AG09309 (cell line): ENCODE measurements around the gene FBXO46.

ENCODE experiments used
- DNase-seq: peaks from one replicate; pipeline ENCODE4 v3.0.0-alpha.2; 2010; ENCODE audit warnings: low read depth
- H3K4me3 ChIP-seq: 2 replicates; pipeline ENCODE4 v1.5.1; 2011; ENCODE audit warnings: mild to moderate bottlenecking, low read depth, low read length, moderate library complexity; ENCODE audit not compliant: control insufficient read depth
- CTCF ChIP-seq: IDR thresholded peaks from 2 replicates; pipeline ENCODE4 v1.5.1; 2011; ENCODE audit warnings: mild to moderate bottlenecking, low read depth, low read length, inconsistent platforms; ENCODE audit not compliant: insufficient read depth, control insufficient read depth; ENCODE audit errors: missing control alignments

The FBXO46 gene

DNA sequence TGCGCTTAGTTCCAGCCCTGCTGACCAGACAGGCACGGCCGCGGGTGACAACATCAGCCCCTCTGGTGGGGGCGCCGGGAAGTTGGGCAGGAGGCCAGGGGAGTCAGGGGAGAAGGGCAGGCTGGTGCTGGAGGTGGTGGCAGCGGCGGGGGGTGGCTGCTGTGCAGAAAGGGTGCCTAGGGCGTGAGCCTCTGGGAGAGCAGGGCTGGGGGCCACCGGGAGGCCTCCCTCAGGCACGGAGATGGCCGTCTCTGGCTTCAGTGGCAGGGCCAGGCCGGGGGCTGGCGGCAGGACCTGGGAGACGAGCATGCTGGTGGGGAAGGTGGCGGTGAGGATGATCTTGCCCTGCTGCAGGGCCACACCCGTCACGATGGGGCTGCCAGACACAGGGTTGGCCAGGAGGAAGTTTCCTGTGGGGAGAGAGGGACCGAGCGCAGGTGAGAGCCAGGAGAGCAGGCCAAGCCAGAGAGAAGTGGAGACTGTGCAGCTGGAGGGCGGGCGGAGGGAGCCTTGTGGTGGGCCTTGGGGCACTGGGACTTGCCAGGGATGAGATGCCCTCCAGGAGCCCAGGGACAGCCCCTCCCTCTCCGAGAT lies 35.1 kb upstream of the FBXO46 start:
- no peak overlapping the region for H3K4me3 ChIP-seq
- DNase-seq: no peak
- TF ChIP-seq CTCF: no peak

DNA sequence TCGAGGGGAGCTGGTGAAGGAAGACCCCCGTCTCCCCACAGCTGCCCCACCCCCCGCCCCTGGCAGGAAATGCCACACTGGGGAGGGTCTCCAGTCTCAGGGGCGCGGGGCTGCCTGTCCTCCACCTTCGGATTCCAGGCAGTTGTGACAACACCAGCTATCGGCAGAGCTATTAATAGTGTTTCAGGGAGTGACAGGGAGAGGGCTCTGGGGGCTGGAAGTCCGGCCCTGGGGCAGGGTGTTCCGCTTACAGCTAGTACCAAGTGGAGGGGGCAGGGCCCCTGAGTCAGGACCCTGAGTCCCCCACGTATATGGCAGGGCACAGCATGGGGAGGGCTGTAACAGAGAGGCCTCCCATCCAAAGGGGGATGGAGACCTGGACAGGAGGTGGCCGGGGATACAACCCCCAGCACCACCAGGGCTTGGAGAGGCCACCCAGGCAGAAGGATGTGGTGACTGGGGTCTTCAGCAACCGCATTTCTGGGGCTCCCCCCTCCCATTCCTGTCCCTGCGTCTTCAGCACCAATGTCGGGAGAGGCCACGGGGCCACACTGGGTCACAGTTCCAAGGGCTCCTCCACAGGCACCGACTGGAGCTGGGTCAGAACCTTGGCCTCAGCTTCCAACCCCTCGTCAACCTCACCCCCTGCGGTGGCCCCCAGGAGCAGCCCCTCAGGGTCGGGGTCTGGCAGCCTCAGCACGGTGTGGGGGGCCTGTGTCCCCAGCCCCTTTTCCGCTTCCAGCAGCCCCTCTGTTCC lies 34.4 kb upstream of the FBXO46 start:
- TF ChIP-seq CTCF: no peak
- H3K4me3 ChIP-seq: no peak overlapping the region
- DNase-seq: no peak

GRCh38 chr19:45764475-45764874 lies 33.8 kb upstream of the FBXO46 start:
- no peak for TF ChIP-seq CTCF

DNA sequence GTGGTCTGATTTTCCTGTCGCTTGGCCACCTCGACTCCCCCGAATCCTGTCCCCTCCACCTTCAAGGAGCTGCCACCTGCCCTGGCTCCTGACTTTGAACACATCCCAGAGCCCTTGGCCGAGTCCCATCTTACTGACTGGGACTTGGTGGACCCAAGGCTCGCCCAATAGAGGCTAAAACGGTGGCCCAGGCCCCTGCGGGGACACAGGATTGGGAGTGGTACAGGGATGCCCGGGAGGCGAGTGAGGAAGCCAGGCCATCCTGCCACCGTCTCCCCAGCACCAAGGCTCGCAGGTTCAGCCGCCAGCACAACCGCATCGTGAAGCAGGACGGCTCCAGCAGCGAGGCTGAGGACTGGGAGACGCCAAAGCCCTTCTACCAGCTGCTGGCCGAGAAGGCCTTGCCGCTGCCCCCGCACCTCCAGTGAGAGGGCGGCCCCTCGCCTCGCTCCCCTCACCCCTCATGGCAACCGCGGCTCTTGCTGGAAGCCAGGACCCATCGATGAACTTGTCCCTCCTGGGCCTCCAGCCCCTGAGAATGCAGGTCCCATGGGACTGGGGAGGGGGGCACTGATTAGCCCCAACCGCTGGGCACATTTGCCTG lies 33.1 kb upstream of the FBXO46 start:
- H3K4me3 ChIP-seq: no peak overlapping the region
- DNase-seq: no peak
- no peak for TF ChIP-seq CTCF

More at GRCh38 chr19:45764475-45764874, 33.8 kb upstream of the FBXO46 start:
- no peak for DNase-seq
- H3K4me3 ChIP-seq: no peak overlapping the region

DNA sequence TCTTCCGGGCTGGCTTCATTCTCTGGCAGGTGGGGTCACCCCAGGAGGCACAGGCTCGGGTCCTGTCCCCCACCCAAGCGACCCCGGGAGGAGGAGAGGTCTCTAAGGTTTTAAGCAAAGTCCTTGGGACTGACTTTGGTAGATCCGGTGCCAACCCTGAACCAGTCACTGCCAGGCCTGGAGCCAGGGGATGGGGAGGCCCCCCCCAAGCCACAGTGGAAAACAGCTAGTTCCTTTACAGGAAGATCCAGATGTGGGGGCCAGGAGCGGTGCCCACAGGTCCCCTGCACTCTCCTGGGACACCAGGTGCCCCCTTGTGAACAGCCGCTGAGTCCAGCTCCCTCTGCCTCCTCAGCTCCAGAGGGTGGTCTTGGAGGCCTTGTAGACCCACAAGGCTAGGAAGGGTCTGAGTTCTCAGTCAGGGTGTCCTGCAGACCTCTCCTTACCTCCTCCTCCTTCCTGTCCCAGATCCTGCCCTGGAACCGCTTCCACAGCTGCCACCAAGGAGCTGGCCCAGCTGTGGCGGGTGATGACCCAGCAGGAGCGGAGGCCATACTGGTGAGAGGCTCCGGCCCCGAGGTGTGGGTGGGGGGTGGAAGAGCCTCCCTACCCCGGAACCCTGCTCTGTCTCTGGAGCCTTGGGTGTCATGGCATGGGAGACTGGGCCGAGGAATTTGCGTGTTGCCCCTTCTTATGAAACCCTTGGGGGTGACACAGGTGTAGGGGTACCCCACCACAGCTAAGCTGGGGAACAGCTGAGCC lies 32.4 kb upstream of the FBXO46 start:
- H3K4me3 ChIP-seq: no peak overlapping the region
- TF ChIP-seq CTCF: no peak
- DNase-seq: no peak

- no peak overlapping the region for H3K4me3 ChIP-seq
- DNase-seq: no peak
- TF ChIP-seq CTCF: no peak
Observed at GRCh38 chr19:45761714-45762113, 31.0 kb upstream of the FBXO46 start.
